Chondrocyte (in vitro differentiated cells): ENCODE measurements around the gene FARSA. TPM values are rescaled to one million over a fixed set of nuclear protein-coding genes. Genes with fewer than 3 reads are reported as not detected.
A peak's percentile ranks its signal among the peaks of the same experiment; 100 is the strongest.
"Not testable (repeated sequence)": the region's sequence is repeated elsewhere in the genome, so short reads cannot be mapped to it uniquely, and the experiment has no call there.

ENCODE experiments used
- DNase-seq: peaks from one replicate; pipeline ENCODE4 v3.0.0; 2021; ENCODE audit warnings: mixed read lengths, low spot score
- H3K27ac Mint-ChIP-seq: one replicate; pipeline ENCODE4 v1.8.0; 2021; ENCODE audit warnings: mild to moderate bottlenecking, moderate library complexity, mixed read lengths; ENCODE audit not compliant: unreplicated experiment
- H3K27me3 Mint-ChIP-seq: 2 replicates; pipeline ENCODE4 v1.8.0; 2021; ENCODE audit warnings: low read depth, mixed read lengths
- H3K36me3 Mint-ChIP-seq: 2 replicates; pipeline ENCODE4 v1.8.0; 2021; ENCODE audit warnings: low read depth, mixed read lengths
- H3K4me1 Mint-ChIP-seq: 2 replicates; pipeline ENCODE4 v1.8.0; 2021; ENCODE audit warnings: low read depth, mild to moderate bottlenecking, mixed read lengths
- H3K4me3 Mint-ChIP-seq: one replicate; pipeline ENCODE4 v1.8.0; 2021; ENCODE audit warnings: mild to moderate bottlenecking, moderate library complexity, mixed read lengths; ENCODE audit not compliant: unreplicated experiment
- H3K9me3 Mint-ChIP-seq: 2 replicates; pipeline ENCODE4 v1.8.0; 2021; ENCODE audit warnings: low read depth, mixed read lengths
- CTCF ChIP-seq: fragments of 200-600 bp; sonication (generic); IDR thresholded peaks from 2 replicates; pipeline ENCODE4 v1.5.0; 2021; ENCODE audit warnings: antibody characterized with exemption, mild to moderate bottlenecking, moderate library complexity
- total RNA-seq: library from RNA; stranded (reverse); gene quantifications from 3 replicates; pipeline ENCODE4 v1.2.1, GENCODE V29; 2021

The FARSA gene
- total RNA-seq, 1 donor from 2014 or later, result 46.4 TPM

- H3K27ac Mint-ChIP-seq, result peak within 1 kb of the TSS; percentile 90
Measured at GRCh38 chr19:12956446-12957388, 23.2 kb upstream of the FARSA start, which contains the start of gene GADD45GIP1. GADD45GIP1 (minus strand) TSS chr19:12957223; CDS start chr19:12957212, 11 bp downstream.

GRCh38 chr19:12955996-12956395 lies 22.5 kb upstream of the FARSA start:
- Mint-ChIP-seq H3K9me3 (no peaks in the 10 kb centered on the region), H3K27me3 (no peaks in the 10 kb centered on the region), H3K36me3 (peaks cover 11% of the 10 kb centered on the region), H3K4me1 (peaks cover 59% of the 10 kb centered on the region), H3K27ac (peak overlapping the region; percentile 90), H3K4me3 (peak overlapping the region; percentile 83)
- no peak for TF ChIP-seq CTCF
- no peak for DNase-seq

More at GRCh38 chr19:12956446-12957388, 23.2 kb upstream of the FARSA start, which contains the start of gene GADD45GIP1:
- Mint-ChIP-seq H3K9me3 (no peaks in the 10 kb centered on the region), H3K4me3 (peak within 1 kb of the TSS; percentile 83), H3K4me1 (peaks cover 52% of the 10 kb centered on the region), H3K27me3 (no peaks in the 10 kb centered on the region), H3K36me3 (peaks cover 8% of the 10 kb centered on the region)
- DNase-seq, result peak; percentile 95
- no peak for TF ChIP-seq CTCF

GRCh38 chr19:12955575-12955974 lies 22.1 kb upstream of the FARSA start:
- peak overlapping the region; percentile 90 for H3K27ac Mint-ChIP-seq
- peaks cover 62% of the 10 kb centered on the region for H3K4me1 Mint-ChIP-seq
- peak overlapping the region; percentile 83 for H3K4me3 Mint-ChIP-seq
- H3K27me3 Mint-ChIP-seq, DNase-seq, H3K9me3 Mint-ChIP-seq: not testable (repeated sequence)
- peaks cover 13% of the 10 kb centered on the region for H3K36me3 Mint-ChIP-seq

- Mint-ChIP-seq H3K27me3 (no peaks in the 10 kb centered on the region), H3K4me3 (peak overlapping the region; percentile 20), H3K36me3 (peaks cover 18% of the 10 kb centered on the region), H3K9me3 (no peaks in the 10 kb centered on the region), H3K27ac (peak overlapping the region; percentile 99), H3K4me1 (peaks cover 67% of the 10 kb centered on the region)
- no peak for TF ChIP-seq CTCF
- no peak for DNase-seq
Measured at GRCh38 chr19:12954612-12954962, 21.1 kb upstream of the FARSA start.

GRCh38 chr19:12953799-12954611 lies 20.5 kb upstream of the FARSA start:
- no peak for DNase-seq
- H3K4me1 Mint-ChIP-seq, result peaks cover 67% of the 10 kb centered on the region
- peak overlapping the region; percentile 20 for H3K4me3 Mint-ChIP-seq
- TF ChIP-seq CTCF, result no peak
- H3K27ac Mint-ChIP-seq, result peak overlapping the region; percentile 99
- no peaks in the 10 kb centered on the region for H3K9me3 Mint-ChIP-seq
- no peaks in the 10 kb centered on the region for H3K27me3 Mint-ChIP-seq
- peaks cover 18% of the 10 kb centered on the region for H3K36me3 Mint-ChIP-seq
